A549 (cell line): ENCODE measurements around the gene PDIA6. TPM values are rescaled to one million over a fixed set of nuclear protein-coding genes. Genes with fewer than 3 reads are reported as not detected.
A peak's percentile ranks its signal among the peaks of the same experiment; 100 is the strongest.

Experiments
- ATAC-seq, 2 experiments: fragments of 200-7000 bp in 1 of 2; fragments of >200 bp in 1 of 2; cut with Nextera tagmentation in 1 of 2; cut with Tn5 transposase in 1 of 2; 3 replicates each; pipeline versions ENCODE4 v1.8.0 to v1.9.1; 2018 to 2020; ENCODE audit warnings: mild to moderate bottlenecking in 1 of 2, moderate library complexity in 1 of 2
- CTCF ChIA-PET: fragments of 300-600 bp; sonication (Branson Sonifier 250); formaldehyde crosslinking; extraction: SDS; loops from one replicate; lab custom pipeline; 2021; ENCODE audit warnings: antibody characterized with exemption, inconsistent platforms; lab: Yijun Ruan, JAX
- POLR2A ChIA-PET: fragments of 350-600 bp; formaldehyde crosslinking; extraction: SDS; loops from one replicate; lab custom pipeline; 2021; ENCODE audit warnings: antibody characterized with exemption, inconsistent platforms; lab: Yijun Ruan, JAX
- DNase-seq, 2 experiments: peaks; one replicate each; pipeline versions ENCODE4 v3.0.0 to v3.0.0-alpha.2; 2011 to 2016; ENCODE audit warnings: low read depth in 1 of 2, low spot score in 1 of 2
- FAIRE-seq: peaks from 2 replicates; lab custom pipeline; 2011; peaks lifted over from hg19 to GRCh38; lab: Jason Lieb, UNC
- H3K27ac ChIP-seq, 2 experiments: fragments of >200 bp; sonication (Bioruptor Twin); formaldehyde crosslinking; 3 replicates each; pipeline ENCODE4 v1.5.1; 2016 to 2017
- H3K4me1 ChIP-seq: fragments of >200 bp; sonication (Bioruptor Twin); formaldehyde crosslinking; 3 replicates; pipeline ENCODE4 v1.6.1; 2016
- H3K4me2 ChIP-seq: fragments of >200 bp; sonication (Bioruptor Twin); formaldehyde crosslinking; 3 replicates; pipeline ENCODE4 v1.6.1; 2016
- H3K4me3 ChIP-seq: fragments of >200 bp; sonication (Bioruptor Twin); formaldehyde crosslinking; 3 replicates; pipeline ENCODE4 v1.5.1; 2016
- H3K9me3 ChIP-seq: fragments of >200 bp; sonication (Bioruptor Twin); formaldehyde crosslinking; 3 replicates; pipeline ENCODE4 v1.6.1; 2016
- CBX8 ChIP-seq: fragments of 200-600 bp; sonication (generic); IDR thresholded peaks from 2 replicates; pipeline ENCODE4 v1.6.1; 2016
- CHD2 ChIP-seq: fragments of 150-350 bp; IDR thresholded peaks from 2 replicates; pipeline ENCODE4 v1.6.1; 2014; ENCODE audit warnings: low read length; ENCODE audit not compliant: partially characterized antibody
- EP300 ChIP-seq, 2 experiments: fragments of >200 bp; sonication (Bioruptor Twin); formaldehyde crosslinking; IDR thresholded peaks; 2 replicates in 1 of 2; 3 replicates in 1 of 2; pipeline ENCODE4 v1.6.1; 2016 to 2017
- ESRRA ChIP-seq: fragments of 150-350 bp; IDR thresholded peaks from 2 replicates; pipeline ENCODE4 v1.6.1; 2014; ENCODE audit warnings: mild to moderate bottlenecking, low read length, borderline replicate concordance
- FOXS1 ChIP-seq: fragments of 250-450 bp; sonication (Bioruptor Pico); IDR thresholded peaks from 2 replicates; pipeline ENCODE4 v1.5.0; 2020; ENCODE audit warnings: mild to moderate bottlenecking, moderate library complexity
- GATA3 ChIP-seq: IDR thresholded peaks from 2 replicates; pipeline ENCODE4 v1.6.1; 2012; ENCODE audit warnings: borderline replicate concordance
- HDAC2 ChIP-seq: fragments of 200-600 bp; sonication (generic); IDR thresholded peaks from 2 replicates; pipeline ENCODE4 v1.6.1; 2016
- HOXA7 ChIP-seq: fragments of 250-450 bp; sonication (Bioruptor Pico); IDR thresholded peaks from 2 replicates; pipeline ENCODE4 v1.5.0; 2020; ENCODE audit warnings: mild to moderate bottlenecking, moderate library complexity
- JUN ChIP-seq, 2 experiments: fragments of >200 bp; sonication (Bioruptor Twin); formaldehyde crosslinking; IDR thresholded peaks; 2 replicates in 1 of 2; 3 replicates in 1 of 2; pipeline ENCODE4 v1.6.1; 2016 to 2017
- JUNB ChIP-seq: fragments of >200 bp; sonication (Bioruptor Twin); formaldehyde crosslinking; IDR thresholded peaks from 2 replicates; pipeline ENCODE4 v1.6.1; 2016
- KDM1A ChIP-seq: fragments of 200-600 bp; sonication (generic); IDR thresholded peaks from 2 replicates; pipeline ENCODE4 v1.6.1; 2016; ENCODE audit warnings: low read depth, mild to moderate bottlenecking
- MYC ChIP-seq: IDR thresholded peaks from 2 replicates; pipeline ENCODE4 v1.6.1; 2012; ENCODE audit warnings: mild to moderate bottlenecking, inconsistent platforms, low read length, improper control_type of control experiment, borderline replicate concordance
- POLR2AphosphoS2 ChIP-seq: conservative IDR thresholded peaks from 2 replicates; pipeline ENCODE4 v1.6.1; 2012; ENCODE audit warnings: low read length, improper control_type of control experiment, inconsistent platforms
- RARB ChIP-seq: fragments of 250-450 bp; sonication (Bioruptor Pico); IDR thresholded peaks from 2 replicates; pipeline ENCODE4 v1.8.0; 2021; ENCODE audit warnings: mild to moderate bottlenecking, moderate library complexity
- RFX5 ChIP-seq: fragments of 450-650 bp; IDR thresholded peaks from 2 replicates; pipeline ENCODE4 v1.7.1; 2014; ENCODE audit warnings: antibody characterized with exemption, mild to moderate bottlenecking, moderate library complexity
- RNF2 ChIP-seq: fragments of 200-600 bp; sonication (generic); IDR thresholded peaks from 2 replicates; pipeline ENCODE4 v1.6.1; 2016; ENCODE audit warnings: low read depth, mild to moderate bottlenecking, antibody characterized with exemption, moderate library complexity, borderline replicate concordance
- SREBF2 ChIP-seq: fragments of 450-650 bp; IDR thresholded peaks from 2 replicates; pipeline ENCODE4 v1.6.1; 2014; ENCODE audit warnings: mild to moderate bottlenecking, moderate library complexity
- TFCP2L1 ChIP-seq: fragments of 250-450 bp; sonication (Bioruptor Pico); IDR thresholded peaks from 2 replicates; pipeline ENCODE4 v1.5.0; 2021; ENCODE audit warnings: mild to moderate bottlenecking
- TP53 ChIP-seq: fragments of 250-450 bp; sonication (Bioruptor Pico); IDR thresholded peaks from 2 replicates; pipeline ENCODE4 v1.5.0; 2021; ENCODE audit warnings: mild to moderate bottlenecking, moderate library complexity
- ZFP36 ChIP-seq: fragments of 450-650 bp; IDR thresholded peaks from 2 replicates; pipeline ENCODE4 v1.6.1; 2014; ENCODE audit warnings: borderline replicate concordance; ENCODE audit not compliant: partially characterized antibody
- ZSCAN20 ChIP-seq: fragments of 250-450 bp; sonication (Bioruptor Pico); IDR thresholded peaks from 2 replicates; pipeline ENCODE4 v1.8.0; 2022; ENCODE audit warnings: mild to moderate bottlenecking, moderate library complexity
- WGBS: methylation state at CpG from one replicate; pipeline ENCODE4 v1.1.6; 2017; ENCODE audit errors: missing lambda C conversion rate; 5-methylcytosine and 5-hydroxymethylcytosine counted together
- polyA plus RNA-seq, 4 experiments: library from polyadenylated mRNA; depleted of rRNA in 3 of 4; stranded (reverse); fragments of >200 nt; fragmentation: RNase III in 1 of 4; extraction: RNeasy Plus Mini Kit Qiagen cat#74134 plus additional on column Dnase treatment in 1 of 4; gene quantifications; 2 replicates in 3 of 4; 3 replicates in 1 of 4; pipeline ENCODE4 v1.2.3, GENCODE V29; 2011 to 2017
- TF ChIP-seq, protein P1 (sequence below): IDR thresholded peaks from 2 replicates; pipeline ENCODE4 v1.6.1; 2012
- TF ChIP-seq, protein P2 (sequence below): fragments of >200 bp; sonication (Bioruptor Twin); formaldehyde crosslinking; IDR thresholded peaks from 3 replicates; pipeline ENCODE4 v1.6.1; 2016
- TF ChIP-seq, protein P3 (sequence below): fragments of 150-350 bp; IDR thresholded peaks from 2 replicates; pipeline ENCODE4 v1.6.1; 2014; ENCODE audit warnings: low read depth, mild to moderate bottlenecking, low read length
- TF ChIP-seq, protein P4 (sequence below): fragments of >200 bp; sonication (Bioruptor Twin); formaldehyde crosslinking; IDR thresholded peaks from 3 replicates; pipeline ENCODE4 v1.5.1; 2016
- TF ChIP-seq, protein P5 (sequence below): fragments of 250-450 bp; sonication (Bioruptor Pico); IDR thresholded peaks from 2 replicates; pipeline ENCODE4 v1.5.0; 2020; ENCODE audit warnings: low read depth, mild to moderate bottlenecking, moderate library complexity

PDIA6 gene
- polyA plus RNA-seq, 2 of the 4 experiments (the other 2 are of a cell fraction): 322 to 442 TPM

DNA sequence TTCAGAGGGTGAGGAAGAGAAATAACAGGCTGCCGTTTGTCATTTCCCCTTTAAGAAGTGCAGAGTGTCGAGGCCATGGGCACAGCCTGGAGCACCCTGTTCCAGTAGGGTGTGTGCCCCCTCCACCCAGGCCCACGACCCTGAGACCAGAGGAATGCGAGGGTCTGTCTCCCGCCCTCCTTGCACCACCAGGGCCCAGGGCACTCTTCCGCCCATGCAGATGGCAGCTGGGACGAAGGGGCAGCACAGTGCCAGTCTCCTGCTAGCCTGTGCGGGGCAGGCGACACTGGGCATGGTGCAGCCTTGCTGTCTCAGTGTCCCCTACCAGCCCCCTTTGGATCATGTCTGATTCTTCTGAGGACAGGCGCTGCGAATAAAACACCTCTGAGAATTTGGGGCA is 15.8 kb upstream of the PDIA6 start:
- CTCF ChIA-PET: interaction anchor here (1.0 to 11.6 kb wide), 6 partner anchors 10 to 755 kb away, joined by 3 to 1025 read pairs (median 30); a partner anchor contains a TSS
- 63% methylated on average over 9 of the region's 11 CpGs for WGBS

DNA sequence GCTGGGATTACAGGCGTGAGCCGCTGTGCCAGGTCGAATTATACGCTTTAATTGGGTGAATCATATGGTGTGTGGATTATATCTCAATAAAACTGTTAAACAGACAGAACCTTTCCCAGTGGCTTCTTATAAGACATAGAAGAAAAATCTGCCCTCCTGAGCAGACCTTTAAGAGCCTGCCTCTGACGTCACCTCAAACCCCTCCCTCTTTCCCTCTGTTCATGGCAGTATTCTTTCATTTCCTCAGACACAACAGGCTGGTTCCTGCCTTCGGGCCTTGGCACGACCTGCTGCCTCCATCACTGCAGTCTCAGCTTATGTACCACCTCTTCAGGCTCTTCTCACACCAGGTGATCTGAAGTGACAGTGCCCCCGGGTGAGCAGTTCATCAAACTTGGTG is 14.0 kb upstream of the PDIA6 start:
- FAIRE-seq: no peak
- CTCF ChIA-PET: interaction anchor here (1.0 to 2.4 kb wide), 4 partner anchors 9 to 306 kb away, joined by 3 to 13 read pairs (median 6); a partner anchor contains a TSS

More for the DNA sequence above, 15.8 kb upstream of the PDIA6 start:
- TF ChIP-seq, protein P1, sequence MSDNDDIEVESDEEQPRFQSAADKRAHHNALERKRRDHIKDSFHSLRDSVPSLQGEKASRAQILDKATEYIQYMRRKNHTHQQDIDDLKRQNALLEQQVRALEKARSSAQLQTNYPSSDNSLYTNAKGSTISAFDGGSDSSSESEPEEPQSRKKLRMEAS: no peak
- no peak for TF ChIP-seq TP53 (CRISPR knock-in tag)
- no peak for TF ChIP-seq TFCP2L1 (CRISPR knock-in tag)
- no peak for TF ChIP-seq CHD2
- TF ChIP-seq ESRRA: no peak
- no peak for TF ChIP-seq FOXS1 (CRISPR knock-in tag)
- no peak for TF ChIP-seq RFX5
- no peak for TF ChIP-seq JUNB
- TF ChIP-seq RNF2: no peak
- TF ChIP-seq SREBF2: no peak
- no peaks in the 10 kb centered on the region for H3K4me1 ChIP-seq
- ATAC-seq (no peak), DNase-seq (no peak), FAIRE-seq (no peak)
- H3K27ac ChIP-seq: no peak overlapping the region
- H3K9me3 ChIP-seq: peaks cover 5% of the 10 kb centered on the region; the same call in 1 of the 3 replicates
- POLR2A ChIA-PET: no interaction called here
- no peak overlapping the region for H3K4me3 ChIP-seq
- H3K4me2 ChIP-seq: no peak overlapping the region

DNA sequence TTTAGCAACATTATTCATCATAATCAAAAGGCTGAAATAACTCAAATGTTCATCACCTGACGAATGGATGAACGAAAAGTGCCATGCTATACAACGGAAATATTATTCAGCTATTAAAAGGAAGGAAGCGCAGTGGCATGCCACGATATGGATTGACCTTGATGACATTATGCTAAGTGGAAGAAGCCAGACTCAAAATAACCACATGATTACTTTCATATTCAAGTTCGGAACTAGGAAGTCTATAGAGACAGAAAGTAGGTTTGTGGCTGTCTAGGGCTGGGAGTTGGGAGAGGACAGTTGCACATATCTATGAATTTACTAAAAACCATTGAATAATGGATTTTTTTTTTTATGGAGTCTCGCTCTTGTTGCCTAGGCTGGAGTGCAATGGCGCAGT is 13.4 kb upstream of the PDIA6 start:
- DNase-seq: no peak
- no peak overlapping the region for H3K4me3 ChIP-seq
- TF ChIP-seq RNF2 (no peak), RARB (CRISPR knock-in tag) (no peak), CHD2 (no peak), ZSCAN20 (CRISPR knock-in tag) (no peak), ZFP36 (no peak), HOXA7 (CRISPR knock-in tag) (no peak), POLR2AphosphoS2 (no peak), SREBF2 (no peak), CBX8 (no peak), ESRRA (no peak), MYC (no peak), HDAC2 (no peak)
- TF ChIP-seq, protein P2, sequence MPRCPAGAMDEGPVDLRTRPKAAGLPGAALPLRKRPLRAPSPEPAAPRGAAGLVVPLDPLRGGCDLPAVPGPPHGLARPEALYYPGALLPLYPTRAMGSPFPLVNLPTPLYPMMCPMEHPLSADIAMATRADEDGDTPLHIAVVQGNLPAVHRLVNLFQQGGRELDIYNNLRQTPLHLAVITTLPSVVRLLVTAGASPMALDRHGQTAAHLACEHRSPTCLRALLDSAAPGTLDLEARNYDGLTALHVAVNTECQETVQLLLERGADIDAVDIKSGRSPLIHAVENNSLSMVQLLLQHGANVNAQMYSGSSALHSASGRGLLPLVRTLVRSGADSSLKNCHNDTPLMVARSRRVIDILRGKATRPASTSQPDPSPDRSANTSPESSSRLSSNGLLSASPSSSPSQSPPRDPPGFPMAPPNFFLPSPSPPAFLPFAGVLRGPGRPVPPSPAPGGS: no peak
- TF ChIP-seq, protein P3, sequence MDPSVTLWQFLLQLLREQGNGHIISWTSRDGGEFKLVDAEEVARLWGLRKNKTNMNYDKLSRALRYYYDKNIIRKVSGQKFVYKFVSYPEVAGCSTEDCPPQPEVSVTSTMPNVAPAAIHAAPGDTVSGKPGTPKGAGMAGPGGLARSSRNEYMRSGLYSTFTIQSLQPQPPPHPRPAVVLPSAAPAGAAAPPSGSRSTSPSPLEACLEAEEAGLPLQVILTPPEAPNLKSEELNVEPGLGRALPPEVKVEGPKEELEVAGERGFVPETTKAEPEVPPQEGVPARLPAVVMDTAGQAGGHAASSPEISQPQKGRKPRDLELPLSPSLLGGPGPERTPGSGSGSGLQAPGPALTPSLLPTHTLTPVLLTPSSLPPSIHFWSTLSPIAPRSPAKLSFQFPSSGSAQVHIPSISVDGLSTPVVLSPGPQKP: no peak
- TF ChIP-seq, protein P1: no peak
- CTCF ChIA-PET: interaction anchor here (0.7 to 2.4 kb wide), 3 partner anchors 8 to 867 kb away, joined by 6 to 13 read pairs (median 8); no protein-coding TSS in a partner anchor
- 71% methylated on average over 8 of the region's 8 CpGs for WGBS
- no peak for ATAC-seq
- no peak overlapping the region for H3K27ac ChIP-seq
- peaks cover 5% of the 10 kb centered on the region; the same call in 1 of the 3 replicates for H3K9me3 ChIP-seq
- no peaks in the 10 kb centered on the region for H3K4me1 ChIP-seq
- H3K4me2 ChIP-seq: no peak overlapping the region
- FAIRE-seq: peak; percentile 74
- POLR2A ChIA-PET: no interaction called here

More for the DNA sequence above, 14.0 kb upstream of the PDIA6 start:
- H3K4me1 ChIP-seq: no peaks in the 10 kb centered on the region
- WGBS: 55% methylated on average over 8 of the region's 8 CpGs
- no peak overlapping the region for H3K27ac ChIP-seq
- POLR2A ChIA-PET: no interaction called here
- no peak overlapping the region for H3K4me3 ChIP-seq
- no peak for ATAC-seq
- no peak for DNase-seq
- TF ChIP-seq, protein P4, sequence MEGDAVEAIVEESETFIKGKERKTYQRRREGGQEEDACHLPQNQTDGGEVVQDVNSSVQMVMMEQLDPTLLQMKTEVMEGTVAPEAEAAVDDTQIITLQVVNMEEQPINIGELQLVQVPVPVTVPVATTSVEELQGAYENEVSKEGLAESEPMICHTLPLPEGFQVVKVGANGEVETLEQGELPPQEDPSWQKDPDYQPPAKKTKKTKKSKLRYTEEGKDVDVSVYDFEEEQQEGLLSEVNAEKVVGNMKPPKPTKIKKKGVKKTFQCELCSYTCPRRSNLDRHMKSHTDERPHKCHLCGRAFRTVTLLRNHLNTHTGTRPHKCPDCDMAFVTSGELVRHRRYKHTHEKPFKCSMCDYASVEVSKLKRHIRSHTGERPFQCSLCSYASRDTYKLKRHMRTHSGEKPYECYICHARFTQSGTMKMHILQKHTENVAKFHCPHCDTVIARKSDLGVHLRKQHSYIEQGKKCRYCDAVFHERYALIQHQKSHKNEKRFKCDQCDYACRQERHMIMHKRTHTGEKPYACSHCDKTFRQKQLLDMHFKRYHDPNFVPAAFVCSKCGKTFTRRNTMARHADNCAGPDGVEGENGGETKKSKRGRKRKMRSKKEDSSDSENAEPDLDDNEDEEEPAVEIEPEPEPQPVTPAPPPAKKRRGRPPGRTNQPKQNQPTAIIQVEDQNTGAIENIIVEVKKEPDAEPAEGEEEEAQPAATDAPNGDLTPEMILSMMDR: no peak
- no peak for TF ChIP-seq GATA3
- TF ChIP-seq EP300 (IDR thresholded peaks at IDR 0.05): no peak
- no peak for TF ChIP-seq MYC
- TF ChIP-seq, protein P5, sequence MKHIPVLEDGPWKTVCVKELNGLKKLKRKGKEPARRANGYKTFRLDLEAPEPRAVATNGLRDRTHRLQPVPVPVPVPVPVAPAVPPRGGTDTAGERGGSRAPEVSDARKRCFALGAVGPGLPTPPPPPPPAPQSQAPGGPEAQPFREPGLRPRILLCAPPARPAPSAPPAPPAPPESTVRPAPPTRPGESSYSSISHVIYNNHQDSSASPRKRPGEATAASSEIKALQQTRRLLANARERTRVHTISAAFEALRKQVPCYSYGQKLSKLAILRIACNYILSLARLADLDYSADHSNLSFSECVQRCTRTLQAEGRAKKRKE (CRISPR knock-in tag): no peak
- no peak for TF ChIP-seq JUN (IDR thresholded peaks at IDR 0.05)
- no peak for TF ChIP-seq KDM1A
- H3K9me3 ChIP-seq: peaks cover 5% of the 10 kb centered on the region; the same call in 1 of the 3 replicates
- no peak overlapping the region for H3K4me2 ChIP-seq
